ENCODE data around the gene ST3GAL5.
"Not testable (repeated sequence)": the region's sequence is repeated elsewhere in the genome, so short reads cannot be mapped to it uniquely, and the experiment has no call there.

Gene ST3GAL5

DNA sequence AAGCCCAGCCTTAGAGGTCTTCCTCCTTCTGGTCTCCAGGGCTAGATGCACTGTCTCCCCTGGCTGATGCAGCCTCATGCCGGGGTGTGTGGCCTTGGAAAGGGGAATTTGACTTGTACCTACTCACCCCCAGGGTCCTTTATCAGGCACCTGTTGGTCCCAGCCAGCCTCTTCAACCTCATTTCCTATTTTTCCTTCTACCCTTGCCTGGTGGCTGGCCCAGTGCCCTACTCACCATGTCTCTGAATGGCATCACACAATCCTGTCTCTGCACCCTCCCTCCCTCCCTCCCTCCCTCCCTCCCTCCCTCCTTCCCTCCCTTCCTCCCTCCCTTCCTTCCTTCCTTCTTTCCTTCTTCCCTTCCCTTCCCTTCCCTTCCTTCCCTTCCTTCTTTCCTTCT is 17.1 kb upstream of the ST3GAL5 start:
- Mint-ChIP-seq H3K27me3 (no peaks in the 10 kb centered on the region), H3K36me3 (no peaks in the 10 kb centered on the region), H3K9me3 (no peaks in the 10 kb centered on the region), H3K4me3 (no peak overlapping the region), H3K27ac (no peak overlapping the region), H3K4me1 (no peaks in the 10 kb centered on the region)

DNA sequence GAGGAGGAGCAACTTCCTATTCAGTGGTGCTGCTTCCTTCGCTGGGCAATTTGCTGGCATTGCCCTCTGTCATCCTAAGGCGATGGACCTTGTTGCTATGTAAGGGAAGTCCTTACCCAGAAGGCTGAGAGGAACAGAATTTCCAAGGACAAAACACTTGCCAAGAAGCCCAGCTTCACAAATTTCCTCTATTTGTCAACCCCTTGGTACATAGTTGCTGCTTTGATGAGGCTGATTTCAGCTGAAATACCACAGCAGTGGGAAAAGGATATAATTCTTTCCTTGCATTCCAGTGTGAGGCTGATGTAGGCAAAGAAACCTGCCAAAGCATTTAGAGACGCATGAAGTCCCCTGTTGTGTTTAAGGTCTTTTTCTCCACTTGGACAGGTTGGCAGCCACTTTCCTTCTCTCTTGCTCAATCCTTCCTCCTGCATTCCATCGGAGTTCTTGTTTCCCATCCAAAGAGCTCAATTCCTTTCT is 16.4 kb upstream of the ST3GAL5 start:
- H3K27me3 Mint-ChIP-seq, result no peaks in the 10 kb centered on the region
- H3K4me3 Mint-ChIP-seq, result no peak overlapping the region
- H3K36me3 Mint-ChIP-seq, result no peaks in the 10 kb centered on the region
- peak overlapping the region; percentile 38 for H3K27ac Mint-ChIP-seq
- no peaks in the 10 kb centered on the region for H3K4me1 Mint-ChIP-seq
- no peaks in the 10 kb centered on the region for H3K9me3 Mint-ChIP-seq

DNA sequence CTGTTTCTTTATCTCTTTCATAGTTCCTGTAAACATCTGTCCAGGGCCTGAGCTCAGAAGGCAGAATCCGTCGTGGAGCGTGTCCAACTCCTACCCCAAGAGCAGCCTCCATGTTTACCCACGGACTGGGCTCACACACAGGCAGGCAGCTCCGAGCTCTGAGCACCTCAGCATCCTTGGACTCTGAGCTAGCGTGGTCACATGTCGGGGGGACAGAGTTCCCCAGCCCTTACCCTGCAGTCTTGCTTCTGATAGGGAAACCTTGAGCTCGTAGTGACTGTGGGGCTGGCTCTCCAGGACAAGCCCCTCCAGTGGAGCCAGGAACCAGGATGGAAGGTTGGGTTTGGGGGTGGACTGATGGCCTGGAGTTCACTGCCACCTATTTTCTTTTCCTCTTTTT is 15.1 kb upstream of the ST3GAL5 start:
- H3K27ac Mint-ChIP-seq, result no peak overlapping the region
- H3K27me3 Mint-ChIP-seq, result no peaks in the 10 kb centered on the region

DNA sequence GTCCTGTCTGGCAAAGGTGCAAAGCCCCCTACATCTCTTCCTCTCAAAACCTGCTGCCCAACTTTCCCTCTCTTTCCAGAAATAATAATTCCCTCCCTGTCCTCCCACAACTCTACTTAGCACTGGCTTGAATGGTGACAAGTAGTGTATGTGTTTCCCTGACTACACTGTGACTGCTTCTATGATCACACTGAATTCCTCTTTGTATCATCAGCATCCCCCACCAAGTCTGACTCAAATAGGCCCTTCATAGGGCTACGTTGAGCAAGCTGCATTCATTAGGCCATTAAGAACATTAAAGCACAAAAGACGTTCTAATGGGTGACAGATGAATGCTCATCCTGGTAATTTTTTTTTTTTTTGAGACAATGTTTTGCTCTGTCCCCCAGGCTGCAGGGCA is 13.7 kb upstream of the ST3GAL5 start:
- H3K27ac Mint-ChIP-seq, result no peak overlapping the region
- no peaks in the 10 kb centered on the region for H3K36me3 Mint-ChIP-seq
- no peaks in the 10 kb centered on the region for H3K27me3 Mint-ChIP-seq
- H3K9me3 Mint-ChIP-seq, result no peaks in the 10 kb centered on the region
- peaks cover 13% of the 10 kb centered on the region for H3K4me1 Mint-ChIP-seq
- no peak overlapping the region for H3K4me3 Mint-ChIP-seq

More for the DNA sequence above, 15.1 kb upstream of the ST3GAL5 start:
- Mint-ChIP-seq H3K9me3 (no peaks in the 10 kb centered on the region), H3K4me1 (peaks cover 1% of the 10 kb centered on the region), H3K4me3 (no peak overlapping the region), H3K36me3 (no peaks in the 10 kb centered on the region)

DNA sequence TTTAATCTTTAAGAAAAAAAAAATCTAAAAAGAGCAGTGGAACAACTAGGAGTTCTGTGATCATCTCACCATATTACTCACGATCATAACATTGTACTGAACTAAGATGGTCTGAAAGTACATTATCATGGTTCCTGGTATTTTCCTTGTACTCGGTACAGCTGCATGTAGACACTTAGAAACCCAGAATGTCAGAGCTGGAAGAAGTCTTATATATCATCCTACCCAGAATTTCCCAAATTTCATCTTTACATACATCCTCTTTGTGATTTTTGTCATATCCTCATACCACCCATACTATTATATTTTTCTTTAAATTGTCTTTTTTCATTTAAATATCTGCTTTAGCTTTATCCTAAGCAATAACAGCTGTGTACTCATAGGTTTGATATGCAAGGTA is 12.4 kb upstream of the ST3GAL5 start:
- H3K36me3 Mint-ChIP-seq, result no peaks in the 10 kb centered on the region
- no peaks in the 10 kb centered on the region for H3K9me3 Mint-ChIP-seq
- H3K4me1 Mint-ChIP-seq, result peaks cover 14% of the 10 kb centered on the region
- H3K27ac Mint-ChIP-seq, result no peak overlapping the region
- no peak overlapping the region for H3K4me3 Mint-ChIP-seq
- no peaks in the 10 kb centered on the region for H3K27me3 Mint-ChIP-seq

DNA sequence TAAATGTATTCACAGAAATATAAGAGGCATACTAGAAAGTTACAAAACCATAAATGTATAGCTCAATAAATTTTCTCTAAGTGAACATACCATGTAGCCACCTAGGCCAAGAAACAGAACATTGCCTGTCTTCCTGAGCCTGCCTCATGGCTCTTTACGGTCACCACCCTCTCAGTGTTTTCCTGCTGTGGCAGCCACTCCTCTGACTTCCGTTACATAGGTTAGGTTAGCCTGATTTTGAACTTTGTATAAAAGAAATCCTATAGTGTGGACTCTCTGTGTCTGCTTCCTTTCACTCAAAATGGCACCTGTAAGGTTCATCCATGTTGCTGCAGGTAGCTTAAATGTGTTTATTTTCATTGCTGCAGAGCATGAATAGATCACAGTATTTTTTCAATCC is 11.6 kb upstream of the ST3GAL5 start:
- Mint-ChIP-seq H3K27me3 (no peaks in the 10 kb centered on the region), H3K4me3 (no peak overlapping the region), H3K9me3 (no peaks in the 10 kb centered on the region), H3K4me1 (peaks cover 14% of the 10 kb centered on the region), H3K27ac (no peak overlapping the region), H3K36me3 (no peaks in the 10 kb centered on the region)

DNA sequence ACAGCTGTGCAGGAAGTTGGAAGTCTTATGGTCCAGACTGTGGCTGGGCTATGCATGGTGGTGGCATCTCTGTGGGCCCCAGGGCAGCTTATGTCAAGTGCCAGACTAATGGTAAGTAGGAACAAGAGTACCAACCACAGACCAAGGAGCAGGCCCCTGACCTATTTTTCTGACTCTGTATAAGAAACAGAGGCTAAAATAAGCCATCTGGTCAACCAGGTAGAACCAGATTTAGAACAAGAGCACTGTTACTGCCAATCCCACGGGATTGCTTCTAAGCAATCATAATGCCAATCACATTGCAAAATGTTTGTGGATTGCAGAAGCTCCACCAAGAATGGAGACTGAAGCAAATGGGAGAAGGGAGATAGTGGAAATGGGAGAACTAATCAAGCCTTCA is 11.1 kb upstream of the ST3GAL5 start:
- Mint-ChIP-seq H3K4me3 (no peak overlapping the region), H3K27ac (no peak overlapping the region), H3K27me3 (no peaks in the 10 kb centered on the region), H3K4me1 (peaks cover 14% of the 10 kb centered on the region), H3K9me3 (no peaks in the 10 kb centered on the region), H3K36me3 (peaks cover 2% of the 10 kb centered on the region)

DNA sequence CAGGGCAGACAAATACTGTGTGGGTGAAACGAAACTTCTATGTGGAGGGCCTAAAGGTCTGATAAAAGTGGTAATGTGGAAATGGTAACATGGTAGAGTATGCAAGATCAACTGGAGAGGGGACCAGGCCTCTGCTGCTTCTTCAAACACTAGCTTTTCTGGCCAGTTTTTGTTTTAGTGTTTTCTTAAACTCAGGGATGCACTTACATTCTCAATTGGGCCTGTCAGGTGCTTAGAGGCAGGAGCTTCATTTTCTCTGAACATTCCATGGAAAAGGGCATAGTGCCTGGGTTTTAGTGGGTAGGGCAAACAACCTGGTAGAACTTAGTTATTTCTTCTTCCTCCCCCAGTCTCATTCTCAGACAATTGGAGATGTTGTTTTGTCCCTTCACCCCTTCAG is 10.5 kb upstream of the ST3GAL5 start:
- H3K4me3 Mint-ChIP-seq, result no peak overlapping the region
- peaks cover 14% of the 10 kb centered on the region for H3K4me1 Mint-ChIP-seq
- no peak overlapping the region for H3K27ac Mint-ChIP-seq
- peaks cover 2% of the 10 kb centered on the region for H3K36me3 Mint-ChIP-seq
- H3K9me3 Mint-ChIP-seq, result no peaks in the 10 kb centered on the region
- no peaks in the 10 kb centered on the region for H3K27me3 Mint-ChIP-seq

DNA sequence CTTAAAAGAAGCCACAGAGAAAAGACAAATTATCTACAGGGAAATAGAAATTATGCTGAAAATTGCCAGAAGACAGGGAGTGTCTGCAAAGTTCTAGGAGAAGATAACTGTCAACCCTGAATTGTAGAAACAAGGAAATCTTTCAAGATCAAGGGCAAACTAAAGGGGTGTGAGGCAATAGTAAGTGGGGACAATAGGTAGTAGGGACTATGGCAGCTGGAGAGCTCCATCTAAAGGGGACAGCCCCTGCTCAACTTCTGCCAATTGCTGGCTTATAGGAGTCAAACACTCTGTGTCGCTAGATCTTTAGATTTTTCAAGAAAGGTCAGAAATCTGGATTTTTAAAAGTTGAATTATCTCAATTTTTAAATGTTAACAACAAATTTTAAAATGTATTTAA is 10.1 kb upstream of the ST3GAL5 start:
- Mint-ChIP-seq H3K27me3 (no peaks in the 10 kb centered on the region), H3K36me3 (peaks cover 2% of the 10 kb centered on the region), H3K4me3 (no peak overlapping the region), H3K4me1 (peaks cover 14% of the 10 kb centered on the region), H3K27ac (no peak overlapping the region), H3K9me3 (no peaks in the 10 kb centered on the region)

DNA sequence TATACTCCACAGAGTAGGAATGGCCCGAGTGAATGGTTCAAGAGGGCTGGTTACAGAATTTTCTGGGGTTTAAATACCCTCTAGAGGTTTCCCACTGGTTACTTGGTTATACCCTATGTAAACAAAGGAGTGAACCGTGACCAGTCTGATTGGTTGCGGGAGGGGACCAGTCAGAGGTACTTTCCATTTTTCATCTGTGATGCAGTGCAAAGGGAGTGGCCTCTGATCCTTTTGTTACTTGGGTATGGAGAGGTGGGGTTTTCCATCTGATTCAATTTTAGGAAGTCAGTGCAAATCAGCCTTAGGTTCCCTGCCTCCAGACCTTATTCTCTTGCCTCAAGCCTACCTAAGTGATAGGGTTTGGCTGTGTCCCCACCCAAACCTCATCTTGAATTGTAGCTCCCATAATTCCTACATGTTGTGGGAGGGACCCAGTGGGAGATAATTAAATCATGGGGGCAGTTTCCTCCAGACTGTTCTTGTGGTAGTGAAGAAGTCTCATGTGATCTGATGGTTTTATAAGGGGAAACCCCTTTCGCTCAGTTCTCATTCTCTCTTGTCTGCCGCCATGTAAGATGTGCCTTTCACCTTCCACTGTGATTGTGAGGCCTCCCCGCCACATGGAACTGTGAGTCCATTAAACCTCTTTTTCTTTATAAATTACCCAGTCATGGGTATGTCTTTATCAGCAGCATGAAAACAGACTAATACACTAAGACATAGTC is 5.9 kb upstream of the ST3GAL5 start:
- H3K4me1 Mint-ChIP-seq, result peaks cover 42% of the 10 kb centered on the region
- H3K4me3 Mint-ChIP-seq, H3K27me3 Mint-ChIP-seq: not testable (repeated sequence)

DNA sequence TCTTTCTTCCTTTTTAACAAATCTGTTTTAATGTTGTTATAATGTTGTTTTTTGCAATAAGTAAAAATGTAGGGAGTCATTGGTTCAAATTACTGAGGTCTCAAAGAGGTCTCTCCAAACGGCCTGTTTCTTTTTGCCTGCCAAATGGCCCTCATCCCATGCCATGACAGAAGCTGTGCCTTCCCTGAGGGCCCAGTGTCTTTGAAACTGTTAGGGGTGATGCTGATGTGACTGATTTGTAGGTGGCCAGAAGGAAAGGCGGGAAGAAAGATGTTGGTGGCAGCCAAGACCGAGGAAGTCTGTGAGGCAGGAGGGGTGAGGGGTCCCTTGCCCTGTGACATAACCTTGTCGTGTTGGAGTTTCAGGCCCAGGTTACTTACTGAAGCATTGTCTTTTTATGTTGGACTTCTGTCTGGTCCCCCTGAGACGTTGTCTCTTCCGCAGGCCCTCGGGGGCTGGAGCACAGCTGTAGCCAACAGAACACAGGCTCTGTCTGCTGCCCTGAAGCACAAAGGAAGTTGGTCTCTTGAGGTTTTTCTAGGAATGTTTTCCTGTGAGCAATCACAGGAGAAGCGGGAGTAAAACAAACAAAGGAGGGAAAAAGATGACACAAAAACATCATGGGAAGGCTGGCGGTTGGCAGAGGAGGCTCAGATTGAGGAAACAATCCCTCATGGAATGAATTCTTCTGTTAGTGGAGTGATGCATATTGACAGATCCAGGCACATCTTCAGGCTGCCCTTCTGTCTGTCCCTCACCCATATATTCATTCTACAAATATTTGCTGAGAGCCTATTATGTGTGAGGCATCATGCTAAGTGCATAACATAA is 4.9 kb upstream of the ST3GAL5 start:
- Mint-ChIP-seq H3K27ac (no peak overlapping the region), H3K9me3 (no peaks in the 10 kb centered on the region), H3K36me3 (peaks cover 2% of the 10 kb centered on the region), H3K4me3 (no peak overlapping the region), H3K27me3 (no peaks in the 10 kb centered on the region), H3K4me1 (peaks cover 45% of the 10 kb centered on the region)

More for the DNA sequence above, 5.9 kb upstream of the ST3GAL5 start:
- peak overlapping the region; percentile 1 for H3K27ac Mint-ChIP-seq
- H3K9me3 Mint-ChIP-seq, H3K36me3 Mint-ChIP-seq: not testable (repeated sequence)

DNA sequence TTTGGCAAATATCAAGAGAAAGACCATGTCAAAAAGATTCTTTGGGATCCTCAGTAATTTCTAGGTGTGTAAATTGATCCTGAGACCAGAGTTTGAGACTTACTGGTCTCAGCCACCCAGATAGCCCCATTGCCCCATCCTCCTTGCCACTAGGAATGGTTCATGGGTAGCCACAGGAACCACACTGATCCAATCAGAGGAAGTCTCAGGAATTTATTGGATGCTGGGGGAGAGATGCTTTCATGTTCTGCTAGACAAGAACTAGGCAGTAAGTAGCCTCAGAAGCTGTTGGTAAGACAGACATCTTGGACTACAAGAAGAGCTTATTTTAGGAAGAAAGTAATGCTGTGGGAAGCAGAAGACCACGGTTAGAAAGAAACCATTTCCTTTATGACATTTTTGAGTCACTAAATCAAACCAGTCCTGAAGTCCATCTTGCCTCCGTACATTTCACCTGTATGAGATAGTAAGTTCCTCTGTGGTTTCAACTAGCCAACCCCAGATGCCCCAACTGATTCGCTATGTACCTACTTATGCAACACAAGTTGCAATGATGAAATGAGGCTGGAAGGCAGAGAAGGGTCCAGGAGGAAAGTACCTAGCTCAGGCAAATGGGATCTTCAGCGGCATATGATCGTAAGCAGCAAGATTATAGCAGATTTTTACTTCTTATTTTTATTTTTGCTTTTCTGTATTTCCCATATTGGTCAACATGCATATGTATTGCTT is 3.6 kb upstream of the ST3GAL5 start:
- no peaks in the 10 kb centered on the region for H3K9me3 Mint-ChIP-seq
- H3K4me1 Mint-ChIP-seq, result peaks cover 41% of the 10 kb centered on the region
- H3K36me3 Mint-ChIP-seq, result peaks cover 2% of the 10 kb centered on the region
- no peak overlapping the region for H3K27ac Mint-ChIP-seq
- H3K4me3 Mint-ChIP-seq, result no peak overlapping the region
- H3K27me3 Mint-ChIP-seq, result no peaks in the 10 kb centered on the region

DNA sequence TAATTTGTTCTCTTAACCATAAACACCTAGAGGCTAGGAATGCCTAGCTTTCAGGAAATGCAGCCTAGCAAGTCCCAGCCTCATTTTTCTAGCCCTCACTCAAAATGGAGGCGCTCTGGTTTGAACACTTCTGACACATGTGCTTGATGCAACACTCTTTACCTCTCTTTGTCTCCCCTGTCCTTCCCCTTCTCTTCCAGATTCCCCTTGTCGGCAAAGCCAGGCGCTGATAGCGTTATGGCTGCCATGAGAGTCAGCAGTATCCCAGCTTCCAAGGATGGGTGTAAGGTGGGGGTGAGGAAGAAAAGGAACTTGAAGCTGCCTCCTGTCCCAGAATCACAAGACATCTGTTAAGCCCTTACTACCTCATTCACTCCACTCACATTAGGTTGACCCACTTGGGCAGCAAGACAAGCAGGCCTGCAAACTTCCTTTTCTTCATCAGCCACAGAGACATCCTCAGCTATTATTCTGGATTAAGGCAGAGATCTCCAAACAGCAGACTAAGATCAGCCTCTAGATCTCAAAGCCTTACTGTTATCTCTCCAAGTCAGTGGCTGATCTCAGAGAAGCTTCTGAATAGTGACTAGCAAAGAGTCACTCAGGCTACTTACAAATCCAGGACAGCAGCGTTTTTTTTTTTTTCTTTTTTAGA is 1.9 kb upstream of the ST3GAL5 start:
- Mint-ChIP-seq H3K4me3 (peak overlapping the region; percentile 73), H3K4me1 (peaks cover 57% of the 10 kb centered on the region), H3K9me3 (no peaks in the 10 kb centered on the region), H3K27ac (peak overlapping the region; percentile 92), H3K36me3 (peaks cover 2% of the 10 kb centered on the region), H3K27me3 (no peaks in the 10 kb centered on the region)

DNA sequence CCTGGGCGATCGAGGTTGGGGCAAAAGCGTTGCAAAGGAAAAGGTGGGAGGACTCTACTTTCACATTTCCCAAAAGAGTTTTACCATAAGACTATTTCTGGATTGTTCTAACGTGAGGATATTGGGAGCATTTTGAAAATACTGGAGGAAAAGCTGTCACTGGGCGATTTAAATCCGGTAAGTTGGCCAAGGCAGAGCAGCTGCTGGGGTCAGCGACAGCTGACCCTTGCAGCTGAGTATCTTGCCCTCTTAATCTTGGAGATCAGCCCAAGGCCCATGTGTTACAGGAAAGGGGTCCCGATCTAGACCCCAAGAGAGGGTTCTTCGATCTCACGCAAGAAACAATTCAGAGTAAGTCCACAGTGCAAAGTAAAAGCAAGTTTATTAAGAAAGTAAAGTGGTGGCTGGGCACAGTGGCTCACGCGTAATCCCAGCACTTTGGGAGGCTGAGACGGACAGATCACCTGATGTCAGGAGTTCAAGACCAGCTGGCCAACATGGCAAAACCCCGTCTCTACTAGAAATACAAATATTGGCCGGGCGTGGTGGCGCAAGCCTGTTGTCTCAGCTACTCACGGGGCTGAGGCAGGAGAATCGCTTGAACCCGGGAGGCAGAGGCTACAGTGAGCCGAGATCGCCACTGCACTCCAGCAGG is 964 bp upstream of the ST3GAL5 start:
- Mint-ChIP-seq H3K36me3 (no peaks in the 10 kb centered on the region), H3K27ac (peak overlapping the region; percentile 87), H3K9me3 (no peaks in the 10 kb centered on the region), H3K4me1 (peaks cover 65% of the 10 kb centered on the region), H3K27me3 (no peaks in the 10 kb centered on the region), H3K4me3 (peak overlapping the region; percentile 94)
